ENCODE measurements around the gene ALOX15B. TPM values are rescaled to one million over a fixed set of nuclear protein-coding genes. Genes with fewer than 3 reads are reported as not detected.

The ALOX15B gene
- total and polyA plus RNA-seq, 2 of the 13 experiments (the other 11 are each of a cell fraction or from before 2014, with no cell fraction given) = not detected

DNA sequence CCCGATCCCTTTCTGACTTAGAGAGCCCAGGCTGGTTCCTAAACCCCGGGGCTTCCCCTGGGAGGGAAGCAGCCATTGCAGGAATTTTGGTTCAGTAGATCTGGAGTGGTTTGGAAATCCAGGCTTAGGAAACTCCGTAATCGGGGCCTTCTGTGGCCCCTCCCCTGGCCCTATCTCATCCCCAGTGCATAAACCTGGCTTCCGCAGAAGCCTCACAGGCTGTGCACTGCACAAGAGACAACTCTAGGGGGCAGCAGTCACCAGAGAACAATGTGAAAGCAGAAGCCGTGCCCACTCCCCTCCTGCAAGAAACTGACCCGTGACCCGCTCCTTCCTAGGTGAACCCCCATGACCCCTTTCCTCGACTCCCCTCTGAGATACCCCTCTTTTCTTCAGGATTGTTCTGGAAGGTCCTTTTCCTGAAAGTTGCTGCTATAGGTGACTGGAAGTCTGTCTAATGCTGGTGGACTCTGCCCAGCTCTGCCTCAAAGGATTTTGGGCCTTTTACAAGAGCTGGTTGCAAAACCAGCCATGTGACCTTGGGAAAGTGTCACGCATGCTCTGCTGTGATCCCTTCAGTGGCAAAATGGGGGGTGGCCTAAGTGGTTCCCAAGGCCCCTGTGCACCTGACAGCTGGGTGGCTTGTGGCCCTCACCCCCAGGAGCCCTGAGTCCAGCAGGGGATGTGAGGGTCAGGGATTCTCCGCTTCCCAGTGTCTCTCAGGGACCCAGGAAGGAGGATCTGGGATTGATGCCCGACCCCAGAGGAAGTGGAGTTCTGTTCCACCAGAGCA lies 22.0 kb upstream of the ALOX15B start (continued):
- TF ChIP-seq HNF1A (IDR thresholded peaks at IDR 0.05; ENCODE audit: low read depth) = no peak
- TF ChIP-seq HNF1A (CRISPR knock-in tag; IDR thresholded peaks at IDR 0.05; ENCODE audit: borderline replicate concordance) = no peak
- TF ChIP-seq ZNF318 (CRISPR knock-in tag; IDR thresholded peaks at IDR 0.05) = no peak
